ENCODE measurements around the gene SFXN4.
A peak's percentile ranks its signal among the peaks of the same experiment; 100 is the strongest.
"Not testable (repeated sequence)": the region's sequence is repeated elsewhere in the genome, so short reads cannot be mapped to it uniquely, and the experiment has no call there.

Gene SFXN4

GRCh38 chr10:119120413-119120867 lies 45.1 kb downstream of the SFXN4 start:
- Mint-ChIP-seq H3K9me3 (no peaks in the 10 kb centered on the region), H3K36me3 (peaks cover 45% of the 10 kb centered on the region), H3K4me3 (no peak overlapping the region), H3K27me3 (no peaks in the 10 kb centered on the region), H3K27ac (peak overlapping the region; percentile 49), H3K4me1 (peaks cover 11% of the 10 kb centered on the region)
- no peak for DNase-seq
- CTCF ChIA-PET = interaction anchor here (1.0 kb wide), 1 partner anchor 11 kb away, joined by 5 read pairs; no protein-coding TSS in a partner anchor

- Mint-ChIP-seq H3K4me3 (no peak overlapping the region), H3K4me1 (peaks cover 14% of the 10 kb centered on the region), H3K27ac (no peak overlapping the region), H3K36me3 (peaks cover 50% of the 10 kb centered on the region), H3K27me3 (no peaks in the 10 kb centered on the region), H3K9me3 (no peaks in the 10 kb centered on the region)
- CTCF ChIA-PET = no interaction called here
- DNase-seq = no peak
These were observed 46.1 kb downstream of the SFXN4 start for GRCh38 chr10:119119400-119119799.

DNA sequence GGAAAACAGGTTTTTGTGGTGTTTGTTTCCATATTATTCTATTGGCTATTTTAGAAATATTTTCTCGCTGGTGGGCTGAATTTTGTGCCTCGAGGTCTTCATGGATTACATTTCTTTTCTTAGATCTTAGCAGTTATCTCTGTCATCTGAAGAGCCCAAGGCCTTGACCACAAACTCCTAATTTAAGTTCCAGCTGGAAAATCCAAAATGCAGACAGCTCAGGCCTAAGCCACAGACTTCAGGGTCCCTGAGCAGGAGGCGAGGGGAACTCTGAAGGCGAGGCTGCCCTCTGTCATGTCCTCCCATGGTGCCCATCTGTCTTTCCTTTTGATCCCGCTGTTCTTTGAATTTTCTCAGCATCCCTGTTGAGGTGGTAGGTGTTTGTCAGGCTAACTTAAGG lies 47.3 kb downstream of the SFXN4 start:
- CTCF ChIA-PET = no interaction called here
- no peak overlapping the region for H3K27ac Mint-ChIP-seq
- H3K27me3 Mint-ChIP-seq = no peaks in the 10 kb centered on the region
- no peak for DNase-seq
- H3K36me3 Mint-ChIP-seq = peaks cover 60% of the 10 kb centered on the region
- no peak overlapping the region for H3K4me3 Mint-ChIP-seq
- H3K9me3 Mint-ChIP-seq = no peaks in the 10 kb centered on the region
- peaks cover 23% of the 10 kb centered on the region for H3K4me1 Mint-ChIP-seq

DNA sequence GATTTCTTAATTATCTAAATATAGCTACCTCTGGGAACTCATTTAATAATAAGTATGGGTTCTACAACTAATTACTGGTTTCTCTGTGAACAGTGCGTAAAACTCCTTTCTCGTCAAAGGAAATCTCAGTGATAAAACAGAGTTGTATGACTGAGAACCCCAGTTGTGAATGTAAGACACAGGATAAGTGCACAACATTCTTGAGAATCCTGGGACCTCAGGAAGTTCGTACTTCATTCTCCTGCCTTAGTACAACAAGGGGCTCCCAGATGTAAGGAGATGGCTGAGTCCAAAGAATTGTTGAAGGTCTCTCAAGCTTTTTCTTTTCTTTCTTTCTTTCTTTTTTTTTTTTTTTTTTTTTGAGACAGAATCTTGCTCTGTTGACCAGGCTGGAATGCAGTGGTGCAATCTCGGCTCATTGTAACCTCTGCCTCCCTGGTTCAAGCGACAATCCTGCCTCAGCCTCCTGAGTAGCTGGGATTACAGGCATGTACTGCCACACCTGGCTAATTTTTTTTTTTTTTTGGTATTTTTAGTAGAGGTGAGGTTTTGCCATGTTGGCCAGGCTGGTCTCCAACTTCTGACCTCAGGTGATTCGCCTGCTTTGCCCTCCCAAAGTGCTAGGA lies 49.1 kb downstream of the SFXN4 start:
- Mint-ChIP-seq H3K27me3 (no peaks in the 10 kb centered on the region), H3K4me3 (no peak overlapping the region), H3K36me3 (peaks cover 51% of the 10 kb centered on the region), H3K9me3 (no peaks in the 10 kb centered on the region), H3K4me1 (peaks cover 23% of the 10 kb centered on the region), H3K27ac (no peak overlapping the region)
- CTCF ChIA-PET = no interaction called here
- no peak for DNase-seq

- H3K27ac Mint-ChIP-seq = no peak overlapping the region
These were observed 49.6 kb downstream of the SFXN4 start for GRCh38 chr10:119115926-119116325.

DNA sequence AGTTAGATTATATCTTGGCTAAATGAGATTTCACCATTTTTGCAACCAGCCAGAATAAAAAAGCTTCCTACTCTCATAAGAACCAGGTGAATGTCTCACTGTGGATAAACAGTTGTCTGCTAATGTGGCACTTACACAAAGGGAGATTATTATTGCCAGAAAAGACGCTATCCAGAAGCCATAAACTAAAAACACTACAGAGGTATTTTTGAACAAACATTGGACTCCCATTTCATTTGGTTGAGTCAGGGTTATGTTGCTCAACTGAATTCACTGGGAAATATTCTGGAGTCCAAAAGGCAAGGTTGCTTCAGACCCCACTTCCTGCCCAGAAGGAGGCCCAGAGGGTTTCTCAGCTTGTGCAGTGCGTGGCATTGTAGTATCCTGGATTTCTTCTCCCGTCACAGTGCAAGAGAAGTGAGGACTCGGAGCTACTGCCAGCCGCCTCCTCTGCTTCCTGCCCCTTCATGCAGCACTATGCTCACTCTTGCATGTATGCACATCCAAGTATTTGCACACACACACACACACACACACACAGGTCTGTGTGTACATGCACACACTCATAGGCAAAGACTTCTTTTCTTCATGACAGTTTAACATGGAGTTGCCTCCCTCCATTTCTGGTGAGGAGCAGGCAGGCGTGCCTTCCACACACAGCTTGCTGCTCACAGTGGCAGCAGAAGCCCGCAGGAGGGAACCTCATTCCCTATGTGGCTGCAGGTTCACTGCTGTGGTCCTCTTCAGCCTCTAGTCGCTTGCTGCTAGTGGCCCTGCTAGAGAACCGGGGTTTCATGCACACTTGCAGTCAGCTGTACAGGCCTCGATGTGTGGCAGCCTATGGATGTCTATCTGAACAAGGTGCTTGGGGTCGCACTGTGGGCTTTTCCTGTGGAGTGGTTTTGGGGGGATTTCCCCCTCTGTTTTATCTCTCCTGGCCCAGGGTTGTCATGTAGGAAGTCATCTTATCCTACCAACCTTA lies 51.5 kb downstream of the SFXN4 start:
- Mint-ChIP-seq H3K36me3 (peaks cover 47% of the 10 kb centered on the region), H3K27ac (peak overlapping the region; percentile 67), H3K4me1 (peaks cover 12% of the 10 kb centered on the region), H3K4me3 (no peak overlapping the region), H3K27me3 (no peaks in the 10 kb centered on the region), H3K9me3 (no peaks in the 10 kb centered on the region)
- CTCF ChIA-PET = interaction anchor here (0.7 kb wide), 1 partner anchor 17 kb away, joined by 3 read pairs; no protein-coding TSS in a partner anchor
- no peak for DNase-seq

More at GRCh38 chr10:119115926-119116325, 49.6 kb downstream of the SFXN4 start:
- no peaks in the 10 kb centered on the region for H3K27me3 Mint-ChIP-seq
- CTCF ChIA-PET = no interaction called here
- H3K9me3 Mint-ChIP-seq = no peaks in the 10 kb centered on the region
- peaks cover 23% of the 10 kb centered on the region for H3K4me1 Mint-ChIP-seq
- DNase-seq = no peak
- peaks cover 50% of the 10 kb centered on the region for H3K36me3 Mint-ChIP-seq
- H3K4me3 Mint-ChIP-seq = no peak overlapping the region

- H3K36me3 Mint-ChIP-seq = peaks cover 46% of the 10 kb centered on the region
- H3K27ac Mint-ChIP-seq = no peak overlapping the region
- CTCF ChIA-PET = no interaction called here
- no peak overlapping the region for H3K4me3 Mint-ChIP-seq
- H3K9me3 Mint-ChIP-seq = no peaks in the 10 kb centered on the region
- DNase-seq = no peak
- H3K4me1 Mint-ChIP-seq = peaks cover 18% of the 10 kb centered on the region
- H3K27me3 Mint-ChIP-seq = no peaks in the 10 kb centered on the region
These were observed 53.5 kb downstream of the SFXN4 start for GRCh38 chr10:119112056-119112455.

- CTCF ChIA-PET, H3K27me3 Mint-ChIP-seq: not testable (repeated sequence)
- H3K36me3 Mint-ChIP-seq = peaks cover 24% of the 10 kb centered on the region
These were observed 57.7 kb downstream of the SFXN4 start for GRCh38 chr10:119107771-119108170.

GRCh38 chr10:119107106-119107505 lies 58.4 kb downstream of the SFXN4 start:
- H3K9me3 Mint-ChIP-seq, CTCF ChIA-PET, H3K27me3 Mint-ChIP-seq, H3K27ac Mint-ChIP-seq, DNase-seq, H3K4me3 Mint-ChIP-seq: not testable (repeated sequence)
- Mint-ChIP-seq H3K4me1 (peaks cover 31% of the 10 kb centered on the region), H3K36me3 (peaks cover 23% of the 10 kb centered on the region)

More at GRCh38 chr10:119107771-119108170, 57.7 kb downstream of the SFXN4 start:
- H3K4me3 Mint-ChIP-seq, DNase-seq, H3K9me3 Mint-ChIP-seq: not testable (repeated sequence)
- peaks cover 27% of the 10 kb centered on the region for H3K4me1 Mint-ChIP-seq
- H3K27ac Mint-ChIP-seq = peak overlapping the region; percentile 19

GRCh38 chr10:119105899-119106298 lies 59.6 kb downstream of the SFXN4 start:
- peaks cover 36% of the 10 kb centered on the region for H3K4me1 Mint-ChIP-seq
- peak overlapping the region; percentile 78 for H3K4me3 Mint-ChIP-seq
- CTCF ChIA-PET, H3K9me3 Mint-ChIP-seq, H3K27ac Mint-ChIP-seq, DNase-seq: not testable (repeated sequence)
- peaks cover 17% of the 10 kb centered on the region for H3K36me3 Mint-ChIP-seq
- H3K27me3 Mint-ChIP-seq = peaks cover 19% of the 10 kb centered on the region

DNA sequence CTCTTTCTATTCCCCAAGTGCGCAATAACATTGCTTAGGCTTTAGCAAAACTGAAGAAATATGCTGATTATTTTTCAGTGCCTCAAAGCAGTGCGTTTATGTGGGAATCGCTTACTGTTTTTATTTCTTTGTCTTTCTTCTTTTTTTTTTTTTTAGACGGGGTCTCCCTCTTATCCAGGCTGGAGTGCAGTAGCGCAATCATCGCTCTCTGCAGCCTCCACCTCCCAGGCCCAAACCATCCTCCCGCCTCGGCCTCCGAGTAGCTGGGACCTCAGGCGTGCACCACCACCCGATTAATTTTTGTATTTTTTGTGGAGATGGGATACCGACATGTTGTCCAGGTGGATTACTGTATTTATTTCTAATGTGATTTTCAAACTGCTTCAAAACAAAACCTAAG lies 60.4 kb downstream of the SFXN4 start:
- Mint-ChIP-seq H3K4me3 (peak overlapping the region; percentile 78), H3K9me3 (no peaks in the 10 kb centered on the region), H3K27me3 (peaks cover 19% of the 10 kb centered on the region), H3K4me1 (peaks cover 43% of the 10 kb centered on the region), H3K36me3 (peaks cover 17% of the 10 kb centered on the region), H3K27ac (peak overlapping the region; percentile 60)
- CTCF ChIA-PET = interaction anchor here (1.0 to 2.3 kb wide), 3 partner anchors 26 to 94 kb away, joined by 3 to 10 read pairs (median 7); no protein-coding TSS in a partner anchor
- DNase-seq = no peak

DNA sequence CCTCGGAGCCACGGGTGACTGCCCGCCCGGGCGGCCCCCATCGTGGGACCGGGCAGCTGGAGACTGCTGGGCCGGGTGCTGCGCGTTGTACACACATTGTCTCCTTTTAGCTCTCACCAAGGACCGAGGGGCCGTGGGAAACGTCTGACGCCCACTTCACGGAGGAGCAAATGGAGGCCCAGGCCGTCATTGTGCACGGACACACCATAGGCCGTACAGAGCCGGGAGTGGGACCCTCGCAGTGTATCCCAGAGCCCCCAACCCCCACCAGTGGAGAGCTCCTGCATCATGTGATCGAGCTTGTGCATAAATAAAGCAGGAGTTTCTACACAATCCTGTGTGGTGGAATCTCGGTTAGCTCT lies 60.9 kb downstream of the SFXN4 start:
- Mint-ChIP-seq H3K36me3 (peaks cover 13% of the 10 kb centered on the region), H3K27me3 (peaks cover 19% of the 10 kb centered on the region), H3K4me1 (peaks cover 46% of the 10 kb centered on the region), H3K4me3 (peak overlapping the region; percentile 78), H3K27ac (peak overlapping the region; percentile 74), H3K9me3 (no peaks in the 10 kb centered on the region)
- CTCF ChIA-PET = interaction anchor here (1.0 to 2.3 kb wide), 3 partner anchors 27 to 94 kb away, joined by 3 to 10 read pairs (median 7); no protein-coding TSS in a partner anchor
- peak; percentile 31 for DNase-seq

- peak within 1 kb of the TSS; percentile 74 for H3K27ac Mint-ChIP-seq
- peak; percentile 77 for DNase-seq
- H3K9me3 Mint-ChIP-seq = no peaks in the 10 kb centered on the region
- H3K4me3 Mint-ChIP-seq = peak within 1 kb of the TSS; percentile 78
- peaks cover 10% of the 10 kb centered on the region for H3K36me3 Mint-ChIP-seq
- peaks cover 19% of the 10 kb centered on the region for H3K27me3 Mint-ChIP-seq
- CTCF ChIA-PET = interaction anchor here (1.0 to 2.3 kb wide), 3 partner anchors 27 to 95 kb away, joined by 3 to 10 read pairs (median 7); no protein-coding TSS in a partner anchor
- peaks cover 46% of the 10 kb centered on the region for H3K4me1 Mint-ChIP-seq
These were observed 61.4 kb downstream of the SFXN4 start, which contains the start of gene DENND10 for GRCh38 chr10:119103903-119104653. Gene DENND10, plus strand, starts transcription at chr10:119104113. Its CDS starts 30 bp downstream, at chr10:119104143.

Data from activated naive CD4-positive, alpha-beta T cell treated with anti-CD3 and anti-CD28 coated beads, Interleukin-2, amount 10 ng/mL, durations not matched to agents 7 days and 5 days (primary cell).